GM18498 (cell line): ENCODE data around the gene TCEA2.

Experiments used
- ATAC-seq: cut with Tn5 transposase; IDR thresholded peaks from one replicate; pipeline ENCODE4 v1.9.1; 2021; ENCODE audit warnings: mild to moderate bottlenecking, moderate library complexity; ENCODE audit not compliant: unreplicated experiment

TCEA2 gene

GRCh38 chr20:64048402-64049044 lies 14.5 kb upstream of the TCEA2 start:
- ATAC-seq = no peak

GRCh38 chr20:64049060-64049877 lies 13.7 kb upstream of the TCEA2 start, which contains the start of gene SOX18:
Gene SOX18 (minus strand): TSS chr20:64049639. CDS start chr20:64049516, 123 bp downstream.
- no peak for ATAC-seq

GRCh38 chr20:64049878-64050260 lies 13.1 kb upstream of the TCEA2 start:
- no peak for ATAC-seq

- no peak for ATAC-seq
Observed at GRCh38 chr20:64050261-64051032, 12.6 kb upstream of the TCEA2 start.

GRCh38 chr20:64051033-64051452 lies 12.0 kb upstream of the TCEA2 start:
- ATAC-seq = no peak

GRCh38 chr20:64051561-64052325 lies 11.3 kb upstream of the TCEA2 start:
- no peak for ATAC-seq

GRCh38 chr20:64052326-64052722 lies 10.7 kb upstream of the TCEA2 start:
- ATAC-seq = no peak

- ATAC-seq = no peak
Observed at GRCh38 chr20:64052987-64053840, 9.8 kb upstream of the TCEA2 start.

- no peak for ATAC-seq
Observed at GRCh38 chr20:64053841-64054661, 8.9 kb upstream of the TCEA2 start.

GRCh38 chr20:64055396-64055892 lies 7.6 kb upstream of the TCEA2 start:
- no peak for ATAC-seq

- no peak for ATAC-seq
Observed at GRCh38 chr20:64055893-64056638, 6.9 kb upstream of the TCEA2 start.

GRCh38 chr20:64056639-64056888 lies 6.4 kb upstream of the TCEA2 start:
- ATAC-seq = no peak

- ATAC-seq = no peak
Observed at GRCh38 chr20:64056889-64057627, 5.9 kb upstream of the TCEA2 start.

GRCh38 chr20:64057628-64058498 lies 5.1 kb upstream of the TCEA2 start:
- ATAC-seq = no peak

GRCh38 chr20:64058536-64058935 lies 4.5 kb upstream of the TCEA2 start:
- ATAC-seq = no peak

GRCh38 chr20:64062276-64062595 lies 762 bp upstream of the TCEA2 start:
- ATAC-seq = no peak
